HEK293T (cell line): Measurements from ENCODE around the gene DNAI1.

Experiments used
- CTCF ChIA-PET: fragments of 350-600 bp; formaldehyde crosslinking; extraction: SDS; loops from one replicate; lab custom pipeline; 2021; ENCODE audit warnings: antibody characterized with exemption, inconsistent platforms; lab: Yijun Ruan, JAX
- POLR2A ChIA-PET: fragments of 350-600 bp; formaldehyde crosslinking; extraction: SDS; loops from one replicate; lab custom pipeline; 2020; ENCODE audit warnings: antibody characterized with exemption, inconsistent platforms; lab: Yijun Ruan, JAX
- DNase-seq: peaks from one replicate; pipeline ENCODE4 v3.0.0; 2012; ENCODE audit warnings: mixed read lengths; ENCODE audit errors: extremely low spot score
- ARNT ChIP-seq: fragments of 450-650 bp; IDR thresholded peaks from 2 replicates; pipeline ENCODE4 v1.6.1; 2017; ENCODE audit warnings: mild to moderate bottlenecking
- BHLHE40 ChIP-seq: fragments of 450-650 bp; IDR thresholded peaks from 2 replicates; pipeline ENCODE4 v1.6.1; 2016; ENCODE audit warnings: mild to moderate bottlenecking, moderate library complexity, borderline replicate concordance
- CTBP1 ChIP-seq: fragments of 450-650 bp; IDR thresholded peaks from 2 replicates; pipeline ENCODE4 v1.6.1; 2016; ENCODE audit warnings: borderline replicate concordance
- ELF4 ChIP-seq: fragments of 450-650 bp; IDR thresholded peaks from 2 replicates; pipeline ENCODE4 v1.6.1; 2017; ENCODE audit warnings: antibody characterized with exemption
- FOXA1 ChIP-seq: fragments of 450-650 bp; IDR thresholded peaks from 2 replicates; pipeline ENCODE4 v1.6.1; 2016; ENCODE audit warnings: mild to moderate bottlenecking
- FOXK2 ChIP-seq: fragments of 450-650 bp; IDR thresholded peaks from 2 replicates; pipeline ENCODE4 v1.6.1; 2016; ENCODE audit warnings: mild to moderate bottlenecking
- FOXM1 ChIP-seq: fragments of 450-650 bp; IDR thresholded peaks from 2 replicates; pipeline ENCODE4 v1.6.1; 2017; ENCODE audit warnings: mild to moderate bottlenecking, borderline replicate concordance
- HDGF ChIP-seq: fragments of 450-650 bp; IDR thresholded peaks from 2 replicates; pipeline ENCODE4 v1.6.1; 2017; ENCODE audit warnings: antibody characterized with exemption, borderline replicate concordance
- L3MBTL2 ChIP-seq: fragments of 450-650 bp; conservative IDR thresholded peaks from 2 replicates; pipeline ENCODE4 v1.6.1; 2016; ENCODE audit warnings: mild to moderate bottlenecking
- LEF1 ChIP-seq: fragments of 450-650 bp; IDR thresholded peaks from 2 replicates; pipeline ENCODE4 v1.6.1; 2017; ENCODE audit warnings: mild to moderate bottlenecking, borderline replicate concordance
- NFRKB ChIP-seq: fragments of 450-650 bp; IDR thresholded peaks from 2 replicates; pipeline ENCODE4 v1.6.1; 2016; ENCODE audit warnings: mild to moderate bottlenecking, moderate library complexity
- PKNOX1 ChIP-seq: fragments of 450-650 bp; IDR thresholded peaks from 2 replicates; pipeline ENCODE4 v1.6.1; 2016
- SP1 ChIP-seq: fragments of 450-650 bp; IDR thresholded peaks from 2 replicates; pipeline ENCODE4 v1.6.1; 2017
- SUZ12 ChIP-seq: fragments of 450-650 bp; IDR thresholded peaks from 2 replicates; pipeline ENCODE4 v1.6.1; 2016; ENCODE audit warnings: mild to moderate bottlenecking
- TARDBP ChIP-seq: fragments of 450-650 bp; IDR thresholded peaks from 2 replicates; pipeline ENCODE4 v1.6.1; 2016
- ZNF384 ChIP-seq: fragments of 450-650 bp; IDR thresholded peaks from 2 replicates; pipeline ENCODE4 v1.6.1; 2016

DNAI1 gene

GRCh38 chr9:34562135-34562745 is 103.6 kb downstream of the DNAI1 start:
- CTCF ChIA-PET: interaction anchor here (0.6 kb wide), 1 partner anchor 374 kb away, joined by 3 read pairs; no protein-coding TSS in a partner anchor
- DNase-seq: peak; percentile 35

GRCh38 chr9:34563262-34563661 is 104.7 kb downstream of the DNAI1 start:
- ChIA-PET POLR2A (no interaction called here), CTCF (interaction anchor here (0.6 to 1.2 kb wide), 2 partner anchors 9 to 28 kb away, joined by 3 to 4 read pairs; no protein-coding TSS in a partner anchor)
- DNase-seq: no peak
- TF ChIP-seq FOXM1: no peak
- no peak for TF ChIP-seq TARDBP

More at GRCh38 chr9:34562135-34562745, 103.6 kb downstream of the DNAI1 start:
- TF ChIP-seq PKNOX1 (no peak), FOXA1 (no peak), ZNF384 (no peak), BHLHE40 (no peak), FOXM1 (no peak)
- POLR2A ChIA-PET: no interaction called here

GRCh38 chr9:34564617-34565016 is 106.0 kb downstream of the DNAI1 start:
- no peak for DNase-seq
- ChIA-PET CTCF (no interaction called here), POLR2A (no interaction called here)
- no peak for TF ChIP-seq SUZ12
- TF ChIP-seq ARNT: no peak
- no peak for TF ChIP-seq ZNF384
- no peak for TF ChIP-seq NFRKB
- no peak for TF ChIP-seq CTBP1
- TF ChIP-seq FOXM1: no peak
- TF ChIP-seq FOXA1: no peak
- no peak for TF ChIP-seq PKNOX1
- no peak for TF ChIP-seq L3MBTL2
- TF ChIP-seq TARDBP: no peak
- TF ChIP-seq BHLHE40: no peak
- TF ChIP-seq FOXK2: no peak

GRCh38 chr9:34565856-34566255 is 107.3 kb downstream of the DNAI1 start:
- POLR2A ChIA-PET: no interaction called here
- DNase-seq: no peak
- CTCF ChIA-PET: no interaction called here
- TF ChIP-seq FOXK2 (no peak), BHLHE40 (no peak), ELF4 (no peak), ARNT (no peak), NFRKB (no peak), TARDBP (no peak), PKNOX1 (no peak), L3MBTL2 (no peak), FOXM1 (no peak), CTBP1 (no peak), SP1 (no peak)

- ChIA-PET POLR2A (no interaction called here), CTCF (no interaction called here)
- no peak for DNase-seq
- TF ChIP-seq ARNT (no peak), SP1 (no peak), NFRKB (no peak), TARDBP (no peak), ZNF384 (no peak), BHLHE40 (no peak), LEF1 (no peak), FOXK2 (no peak), HDGF (no peak), L3MBTL2 (no peak), CTBP1 (no peak), FOXA1 (no peak), PKNOX1 (no peak), FOXM1 (no peak), SUZ12 (no peak), ELF4 (no peak)
Observed at GRCh38 chr9:34566322-34566721, 107.7 kb downstream of the DNAI1 start.

GRCh38 chr9:34566972-34567371 is 108.4 kb downstream of the DNAI1 start:
- POLR2A ChIA-PET: no interaction called here
- CTCF ChIA-PET: no interaction called here
- no peak for DNase-seq
- TF ChIP-seq FOXA1 (no peak), ZNF384 (no peak), ARNT (no peak), NFRKB (no peak), L3MBTL2 (no peak), HDGF (no peak), TARDBP (no peak), SUZ12 (no peak), LEF1 (no peak), SP1 (no peak)
